ENCODE results near the gene SPATA20.

GRCh38 chr17:50568659-50569058 is 21.7 kb downstream of the SPATA20 start:
- TF ChIP-seq CTCF (IDR thresholded peaks at IDR 0.05) (no peak), POLR2A (IDR thresholded peaks at IDR 0.05) (no peak)

Measured in heart left ventricle (tissue), 13 donors.